GM19455 (cell line): ENCODE data around the gene BCO2.
"Not testable (repeated sequence)": the region's sequence is repeated elsewhere in the genome, so short reads cannot be mapped to it uniquely, and the experiment has no call there.

Source experiments
- ATAC-seq: cut with Tn5 transposase; IDR thresholded peaks from one replicate; pipeline ENCODE4 v1.9.1; 2021; ENCODE audit not compliant: unreplicated experiment

Gene BCO2

GRCh38 chr11:112166562-112166961, 8.8 kb upstream of the BCO2 start:
- no peak for ATAC-seq

GRCh38 chr11:112167145-112167544, 8.2 kb upstream of the BCO2 start, which contains the start of gene TEX12:
TSS of gene TEX12 (plus strand) at chr11:112167372. CDS start at chr11:112169269, 1,897 bp downstream.
- no peak for ATAC-seq

GRCh38 chr11:112172362-112172994, 2.8 kb upstream of the BCO2 start:
- ATAC-seq: peak; percentile 58

- no peak for ATAC-seq
These were observed 2.2 kb upstream of the BCO2 start for GRCh38 chr11:112173152-112173551.

GRCh38 chr11:112175599-112175952, 264 bp downstream of the BCO2 start:
- no peak for ATAC-seq

- ATAC-seq: no peak
These were observed 765 bp downstream of the BCO2 start for GRCh38 chr11:112176077-112176476.

- no peak for ATAC-seq
These were observed 2.3 kb downstream of the BCO2 start for GRCh38 chr11:112177589-112177988.

- ATAC-seq: no peak
These were observed 3.1 kb downstream of the BCO2 start for GRCh38 chr11:112178428-112178827.

- no peak for ATAC-seq
These were observed 3.6 kb downstream of the BCO2 start for GRCh38 chr11:112178936-112179335.

GRCh38 chr11:112179601-112180000, 4.3 kb downstream of the BCO2 start:
- ATAC-seq: no peak

GRCh38 chr11:112182867-112183266, 7.6 kb downstream of the BCO2 start:
- no peak for ATAC-seq

- no peak for ATAC-seq
These were observed 10.6 kb downstream of the BCO2 start for GRCh38 chr11:112185883-112186282.

- ATAC-seq: no peak
These were observed 11.0 kb downstream of the BCO2 start for GRCh38 chr11:112186304-112186703.

GRCh38 chr11:112195113-112195512, 19.8 kb downstream of the BCO2 start:
- ATAC-seq: not testable (repeated sequence)

- no peak for ATAC-seq
These were observed 20.6 kb downstream of the BCO2 start for GRCh38 chr11:112195951-112196351.

GRCh38 chr11:112196519-112197087, 21.3 kb downstream of the BCO2 start:
- ATAC-seq: no peak

GRCh38 chr11:112199101-112199500, 23.8 kb downstream of the BCO2 start:
- not testable (repeated sequence) for ATAC-seq

- no peak for ATAC-seq
These were observed 24.9 kb downstream of the BCO2 start for GRCh38 chr11:112200252-112200651.

- ATAC-seq: no peak
These were observed 30.8 kb downstream of the BCO2 start for GRCh38 chr11:112206071-112206470.

GRCh38 chr11:112210890-112211289, 35.6 kb downstream of the BCO2 start:
- no peak for ATAC-seq

GRCh38 chr11:112211536-112211935, 36.2 kb downstream of the BCO2 start:
- ATAC-seq: no peak

- ATAC-seq: no peak
These were observed 37.0 kb downstream of the BCO2 start for GRCh38 chr11:112212290-112212689.

GRCh38 chr11:112212710-112213109, 37.4 kb downstream of the BCO2 start:
- no peak for ATAC-seq
